Activated CD8-positive, alpha-beta memory T cell treated with anti-CD3 and anti-CD28 coated beads for 1 hour (primary cell): ENCODE results near the gene RABGAP1.

Source experiments
- DNase-seq, 2 donors: peaks; one replicate each; pipeline ENCODE4 v3.0.0-alpha.2; 2020; ENCODE audit warnings: low read depth in 1 of 2; ENCODE audit errors: extremely low read depth in 1 of 2

RABGAP1 gene

GRCh38 chr9:123150708-123151503 lies 210.1 kb downstream of the RABGAP1 start:
- DNase-seq: no peak
